Measurements from ENCODE around the gene SMIM33. TPM values are rescaled to one million over a fixed set of nuclear protein-coding genes. Genes with fewer than 3 reads are reported as not detected.
"Not testable (repeated sequence)": the region's sequence is repeated elsewhere in the genome, so short reads cannot be mapped to it uniquely, and the experiment has no call there.

Gene SMIM33
- total RNA-seq, 2 experiments from 2014 or later: 0.34 to 0.44 TPM

GRCh38 chr5:139503879-139504278 lies 33.1 kb downstream of the SMIM33 start:
- H3K4me1 Mint-ChIP-seq; H3K9me3 Mint-ChIP-seq; DNase-seq; ATAC-seq (ENCODE audit: low read depth); POLR2A ChIA-PET; H3K36me3 Mint-ChIP-seq; H3K27ac Mint-ChIP-seq; H3K4me3 Mint-ChIP-seq: not testable (repeated sequence)
- peaks cover 18% of the 10 kb centered on the region for H3K27me3 Mint-ChIP-seq

GRCh38 chr5:139504722-139505121 lies 33.9 kb downstream of the SMIM33 start:
- ATAC-seq (ENCODE audit: low read depth); DNase-seq; H3K27ac Mint-ChIP-seq; H3K4me3 Mint-ChIP-seq; H3K36me3 Mint-ChIP-seq; H3K9me3 Mint-ChIP-seq; H3K4me1 Mint-ChIP-seq; POLR2A ChIA-PET: not testable (repeated sequence)
- peaks cover 15% of the 10 kb centered on the region for H3K27me3 Mint-ChIP-seq

GRCh38 chr5:139512786-139513390 lies 42.1 kb downstream of the SMIM33 start:
- DNase-seq: no peak
- Mint-ChIP-seq H3K36me3 (no peaks in the 10 kb centered on the region), H3K27me3 (peaks cover 10% of the 10 kb centered on the region), H3K27ac (no peak overlapping the region), H3K4me3 (no peak overlapping the region), H3K4me1 (peaks cover 37% of the 10 kb centered on the region), H3K9me3 (no peaks in the 10 kb centered on the region)
- POLR2A ChIA-PET: interaction anchor here (0.9 to 2.9 kb wide), 5 partner anchors 74 to 97 kb away, joined by 3 to 21 read pairs (median 4); partner anchors contain the start of gene DNAJC18
- ATAC-seq (ENCODE audit: low read depth): no peak

- not testable (repeated sequence) for H3K9me3 Mint-ChIP-seq, H3K4me3 Mint-ChIP-seq, H3K27ac Mint-ChIP-seq, H3K27me3 Mint-ChIP-seq, H3K36me3 Mint-ChIP-seq
- POLR2A ChIA-PET: interaction anchor here (0.6 to 2.9 kb wide), 5 partner anchors 75 to 200 kb away, joined by 3 to 21 read pairs (median 4); no protein-coding TSS in a partner anchor
- peak; percentile 75 for DNase-seq
- peak; percentile 57 for ATAC-seq (ENCODE audit: low read depth)
- H3K4me1 Mint-ChIP-seq: peaks cover 41% of the 10 kb centered on the region
Measured at GRCh38 chr5:139513434-139513833, 42.6 kb downstream of the SMIM33 start.

GRCh38 chr5:139513852-139514485 lies 43.2 kb downstream of the SMIM33 start:
- DNase-seq (no peak), ATAC-seq (ENCODE audit: low read depth) (no peak)
- H3K36me3 Mint-ChIP-seq: no peaks in the 10 kb centered on the region
- H3K4me1 Mint-ChIP-seq: peaks cover 44% of the 10 kb centered on the region
- no peak overlapping the region for H3K4me3 Mint-ChIP-seq
- H3K9me3 Mint-ChIP-seq: no peaks in the 10 kb centered on the region
- peaks cover 5% of the 10 kb centered on the region for H3K27me3 Mint-ChIP-seq
- H3K27ac Mint-ChIP-seq: no peak overlapping the region
- POLR2A ChIA-PET: interaction anchor here (0.6 to 2.9 kb wide), 6 partner anchors 56 to 200 kb away, joined by 3 to 21 read pairs (median 4); no protein-coding TSS in a partner anchor

- ATAC-seq (ENCODE audit: low read depth) (no peak), DNase-seq (no peak)
- Mint-ChIP-seq H3K27me3 (peaks cover 6% of the 10 kb centered on the region), H3K4me3 (no peak overlapping the region), H3K36me3 (no peaks in the 10 kb centered on the region), H3K27ac (no peak overlapping the region), H3K9me3 (no peaks in the 10 kb centered on the region), H3K4me1 (peaks cover 45% of the 10 kb centered on the region)
- POLR2A ChIA-PET: interaction anchor here (1.0 to 1.5 kb wide), 2 partner anchors 57 to 98 kb away, joined by 3 to 7 read pairs; no protein-coding TSS in a partner anchor
Measured at GRCh38 chr5:139514486-139514856, 43.7 kb downstream of the SMIM33 start.

- peak; percentile 97 for ATAC-seq (ENCODE audit: low read depth)
- peaks cover 20% of the 10 kb centered on the region for H3K4me1 Mint-ChIP-seq
- POLR2A ChIA-PET: interaction anchor here (0.7 to 1.9 kb wide), 4 partner anchors 35 to 224 kb away, joined by 3 to 8 read pairs (median 4); partner anchors contain the start of genes DNAJC18, MATR3, STING1 and UBE2D2
Measured at GRCh38 chr5:139517683-139518564, 47.1 kb downstream of the SMIM33 start.

More at GRCh38 chr5:139517683-139518564, 47.1 kb downstream of the SMIM33 start:
- peak; percentile 97 for DNase-seq
- Mint-ChIP-seq H3K36me3 (no peaks in the 10 kb centered on the region), H3K4me3 (peak overlapping the region; percentile 84), H3K27ac (peak overlapping the region; percentile 94), H3K9me3 (no peaks in the 10 kb centered on the region), H3K27me3 (peaks cover 2% of the 10 kb centered on the region)

Other genes with a start within 250 kb of the SMIM33 start
- 100 to 1,000 TPM; 174 to 183 TPM for gene MATR3, start 177.3 kb upstream of the SMIM33 start, total RNA-seq
- gene PAIP2, start 129.2 kb upstream of the SMIM33 start, total RNA-seq: 100 to 1,000 TPM; 108 to 118 TPM
- gene SLC23A1, start 87.7 kb upstream of the SMIM33 start, total RNA-seq: 1 to 10 TPM; 1.3 to 1.8 TPM
- 10 to 100 TPM; 21.8 to 22.6 TPM for gene MZB1, start 81.1 kb upstream of the SMIM33 start, total RNA-seq
- 1 to 10 TPM; 4.1 to 4.3 TPM for gene PROB1, start 75.9 kb upstream of the SMIM33 start, total RNA-seq
- 1 to 10 TPM; 6.3 to 6.4 TPM for gene SPATA24, start 66.9 kb upstream of the SMIM33 start, total RNA-seq
- gene DNAJC18, start 31.5 kb upstream of the SMIM33 start, total RNA-seq: 1 to 10 TPM; 4.2 to 5.7 TPM
- not detected for gene ECSCR, start 8.3 kb upstream of the SMIM33 start, total RNA-seq
- gene STING1, start 11.8 kb downstream of the SMIM33 start, total RNA-seq: 10 to 100 TPM; 63.6 to 68.4 TPM
- gene UBE2D2, start 90.3 kb downstream of the SMIM33 start, total RNA-seq: 100 to 1,000 TPM; 200 to 217 TPM
- 1 to 10 TPM; 3.5 to 4.6 TPM for gene CXXC5, start 177.3 kb downstream of the SMIM33 start, total RNA-seq

Data from activated naive CD8-positive, alpha-beta T cell treated with anti-CD3 and anti-CD28 coated beads, Interleukin-2, amount 10 ng/mL, durations not matched to agents 7 days and 5 days (primary cell).